Breast epithelium (tissue), 4 donors: ENCODE data around the gene RAD51AP1. TPM values are rescaled to one million over a fixed set of nuclear protein-coding genes. Genes with fewer than 3 reads are reported as not detected.
A peak's percentile ranks its signal among the peaks of the same experiment; 100 is the strongest.

Source experiments
- DNase-seq, 2 donors: peaks; one replicate each; pipeline ENCODE4 v3.0.0-alpha.2; 2019; ENCODE audit warnings: low spot score in 2 of 2
- H3K27ac ChIP-seq, 2 donors: fragments of 200-600 bp; sonication (generic) in 1 of 2; one replicate each; pipeline ENCODE4 v1.5.1; 2016 to 2019; ENCODE audit warnings: mild to moderate bottlenecking in 1 of 2
- H3K27me3 ChIP-seq, 2 donors: fragments of 200-600 bp; sonication (generic) in 1 of 2; one replicate each; pipeline versions ENCODE4 v1.5.1 to v1.6.0; 2017 to 2019; ENCODE audit warnings: control low read depth in 1 of 2, mild to moderate bottlenecking in 1 of 2
- H3K36me3 ChIP-seq: fragments of 200-600 bp; one replicate; pipeline ENCODE4 v1.5.1; 2019
- H3K4me1 ChIP-seq, 2 donors: fragments of 200-600 bp; sonication (generic); one replicate each; pipeline ENCODE4 v1.5.1; 2016 to 2019; ENCODE audit warnings: control low read depth in 1 of 2
- H3K4me3 ChIP-seq, 3 donors: fragments of 200-600 bp; sonication (generic); 1 replicate in 2 of 3; 2 replicates in 1 of 3; pipeline ENCODE4 v1.5.1; 2016 to 2019; ENCODE audit warnings: mild to moderate bottlenecking in 3 of 3, moderate library complexity in 2 of 3
- H3K9me3 ChIP-seq, 2 donors: fragments of 200-600 bp; sonication (generic) in 1 of 2; one replicate each; pipeline ENCODE4 v1.5.1; 2016 to 2019; ENCODE audit warnings: control low read depth in 1 of 2
- POLR2A ChIP-seq: fragments of 450-650 bp; IDR thresholded peaks from one replicate; pipeline ENCODE4 v1.6.1; 2016; ENCODE audit warnings: antibody characterized with exemption, mild to moderate bottlenecking, moderate library complexity
- POLR2AphosphoS5 ChIP-seq, 3 donors: sonication (generic); formaldehyde crosslinking; IDR thresholded peaks; one replicate each; pipeline ENCODE4 v1.6.1; 2017; ENCODE audit warnings: antibody characterized with exemption in 3 of 3
- intact Hi-C: fragments of 100-400 bp; cut with DNase I; formaldehyde crosslinking; loops from one replicate; pipeline ENCODE4 v1.15.1; 2023; ENCODE audit warnings: low total_unique reads
- total RNA-seq, 3 donors: library from RNA; depleted of rRNA; stranded (reverse); fragments of >200 nt; gene quantifications; one replicate each; pipeline ENCODE4 v1.1.0, GENCODE V29; 2016
- TF ChIP-seq, protein P1 (sequence below), 3 donors: fragments of 450-650 bp; IDR thresholded peaks; one replicate each; pipeline ENCODE4 v1.5.1; 2016 to 2017; ENCODE audit warnings: antibody characterized with exemption in 3 of 3, mild to moderate bottlenecking in 3 of 3, moderate library complexity in 3 of 3

Gene RAD51AP1, protein sequence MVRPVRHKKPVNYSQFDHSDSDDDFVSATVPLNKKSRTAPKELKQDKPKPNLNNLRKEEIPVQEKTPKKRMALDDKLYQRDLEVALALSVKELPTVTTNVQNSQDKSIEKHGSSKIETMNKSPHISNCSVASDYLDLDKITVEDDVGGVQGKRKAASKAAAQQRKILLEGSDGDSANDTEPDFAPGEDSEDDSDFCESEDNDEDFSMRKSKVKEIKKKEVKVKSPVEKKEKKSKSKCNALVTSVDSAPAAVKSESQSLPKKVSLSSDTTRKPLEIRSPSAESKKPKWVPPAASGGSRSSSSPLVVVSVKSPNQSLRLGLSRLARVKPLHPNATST
- 1 to 10 TPM; 2.1 to 5.4 (median 2.9) TPM for total RNA-seq

DNA sequence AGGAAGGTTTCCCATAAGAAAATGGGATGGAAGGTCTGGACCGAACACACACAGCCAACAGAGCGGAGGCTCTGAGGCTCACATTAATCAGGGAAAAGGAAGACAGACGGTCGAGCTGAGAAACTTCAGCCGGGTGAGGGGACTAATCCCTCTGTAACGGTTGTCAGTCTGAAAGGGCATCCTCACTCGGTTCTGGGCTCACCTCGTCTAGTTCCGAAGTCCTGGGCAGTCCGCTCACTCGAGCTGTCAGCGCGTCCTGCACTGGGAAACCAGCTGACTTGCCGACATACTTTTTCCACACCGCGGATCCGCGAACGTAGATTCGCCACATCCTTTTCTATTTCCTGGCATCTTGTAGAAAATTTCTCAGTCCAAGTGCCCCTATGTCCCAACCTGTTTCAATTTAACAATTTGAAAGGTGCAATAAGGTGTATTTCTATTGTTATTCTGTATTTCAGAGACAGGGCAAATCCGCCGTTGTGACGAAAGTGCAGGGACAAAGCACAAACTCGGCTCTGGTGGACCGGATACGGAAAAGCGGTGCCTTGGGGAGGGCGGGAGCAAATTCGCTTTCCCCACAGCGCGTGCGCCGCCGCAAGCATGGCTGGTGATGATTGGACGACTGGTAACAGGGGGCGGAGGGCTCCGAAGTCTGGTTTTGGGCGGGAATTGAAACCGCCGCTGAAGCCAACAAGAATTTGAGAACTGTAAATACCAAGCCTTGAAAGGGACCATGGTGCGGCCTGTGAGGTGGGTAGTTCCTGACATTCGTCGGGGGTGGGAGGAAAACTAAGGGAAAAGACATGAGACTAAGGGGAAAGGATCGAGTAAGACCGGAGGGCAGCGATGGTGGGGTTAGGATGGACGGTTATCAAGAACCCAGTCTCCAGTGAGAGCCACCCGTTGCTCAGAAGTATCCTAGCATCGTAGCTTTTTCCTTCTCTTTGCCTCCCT is at the start of gene RAD51AP1:
Gene RAD51AP1 (plus strand): TSS at position 684 of the 954 bp plus-strand sequence. CDS start 50 bp downstream, at position 734.
- Histone ChIP-seq H3K4me1 (peaks cover 0 to 4% of the 10 kb centered on the region in 2 donors), H3K4me3 (peak within 1 kb of the TSS; percentile 56 to 80 (median 75)), H3K27ac (peak within 1 kb of the TSS; percentile 88 to 97), H3K27me3 (no peaks in the 10 kb centered on the region), H3K36me3 (no peaks in the 10 kb centered on the region), H3K9me3 (no peaks in the 10 kb centered on the region)
- TF ChIP-seq POLR2A (no peak), POLR2AphosphoS5 (IDR thresholded peaks at IDR 0.05) (peak; percentile 3 to 74 (median 64))
- intact Hi-C loops, result no loop called here
- DNase-seq, result peak; percentile 89 to 91

DNA sequence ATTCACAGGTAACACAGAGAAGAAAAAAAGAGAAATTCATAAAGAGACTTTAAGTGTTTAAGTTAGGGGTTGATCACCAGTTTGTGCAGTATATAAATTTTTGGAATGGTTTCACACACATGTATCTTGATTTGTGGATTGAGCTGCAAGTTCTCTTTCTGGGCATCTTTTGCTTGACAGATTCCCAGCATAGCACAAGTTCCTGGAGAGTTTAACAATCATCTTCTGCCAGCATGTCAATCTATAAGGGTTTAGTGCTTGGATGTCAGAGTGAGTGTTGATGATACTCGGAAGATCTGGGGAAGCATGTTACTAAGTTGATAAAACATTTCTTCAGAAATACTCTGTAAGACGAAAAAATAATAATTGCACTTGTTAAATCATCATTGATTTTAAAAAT is 49.1 kb upstream of the RAD51AP1 start:
- H3K27ac ChIP-seq, result no peak overlapping the region
- H3K4me3 ChIP-seq, result no peak overlapping the region
- TF ChIP-seq, protein P1, sequence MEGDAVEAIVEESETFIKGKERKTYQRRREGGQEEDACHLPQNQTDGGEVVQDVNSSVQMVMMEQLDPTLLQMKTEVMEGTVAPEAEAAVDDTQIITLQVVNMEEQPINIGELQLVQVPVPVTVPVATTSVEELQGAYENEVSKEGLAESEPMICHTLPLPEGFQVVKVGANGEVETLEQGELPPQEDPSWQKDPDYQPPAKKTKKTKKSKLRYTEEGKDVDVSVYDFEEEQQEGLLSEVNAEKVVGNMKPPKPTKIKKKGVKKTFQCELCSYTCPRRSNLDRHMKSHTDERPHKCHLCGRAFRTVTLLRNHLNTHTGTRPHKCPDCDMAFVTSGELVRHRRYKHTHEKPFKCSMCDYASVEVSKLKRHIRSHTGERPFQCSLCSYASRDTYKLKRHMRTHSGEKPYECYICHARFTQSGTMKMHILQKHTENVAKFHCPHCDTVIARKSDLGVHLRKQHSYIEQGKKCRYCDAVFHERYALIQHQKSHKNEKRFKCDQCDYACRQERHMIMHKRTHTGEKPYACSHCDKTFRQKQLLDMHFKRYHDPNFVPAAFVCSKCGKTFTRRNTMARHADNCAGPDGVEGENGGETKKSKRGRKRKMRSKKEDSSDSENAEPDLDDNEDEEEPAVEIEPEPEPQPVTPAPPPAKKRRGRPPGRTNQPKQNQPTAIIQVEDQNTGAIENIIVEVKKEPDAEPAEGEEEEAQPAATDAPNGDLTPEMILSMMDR (IDR thresholded peaks at IDR 0.05), result no peak
- TF ChIP-seq POLR2A (no peak), POLR2AphosphoS5 (IDR thresholded peaks at IDR 0.05) (no peak)
- DNase-seq, result no peak
- H3K4me1 ChIP-seq, result no peaks in the 10 kb centered on the region
- intact Hi-C loops, result no loop called here
- H3K9me3 ChIP-seq, result no peaks in the 10 kb centered on the region
- H3K27me3 ChIP-seq, result no peaks in the 10 kb centered on the region
- H3K36me3 ChIP-seq, result peaks cover 5% of the 10 kb centered on the region

DNA sequence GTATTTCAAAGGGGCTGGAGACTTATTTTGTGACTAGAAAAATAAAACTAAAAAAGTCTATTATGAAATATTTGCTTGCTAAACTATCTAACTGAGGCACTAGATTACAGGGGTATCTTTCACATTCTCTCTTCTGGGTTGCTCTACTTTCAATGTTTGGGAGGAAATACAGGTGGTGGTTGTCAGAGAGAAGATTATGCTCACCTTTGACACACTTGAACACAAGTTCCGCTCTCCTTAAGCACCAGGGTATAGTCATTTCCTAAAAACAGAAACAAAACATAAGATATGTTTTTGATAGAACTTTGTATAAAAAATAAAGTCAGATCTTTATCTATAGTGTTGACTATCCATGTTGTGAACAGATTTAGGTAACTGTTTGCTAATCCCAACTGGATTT is 47.7 kb upstream of the RAD51AP1 start:
- no peaks in the 10 kb centered on the region for H3K27me3 ChIP-seq
- TF ChIP-seq, protein P1 (IDR thresholded peaks at IDR 0.05), result no peak
- TF ChIP-seq POLR2AphosphoS5 (IDR thresholded peaks at IDR 0.05) (no peak), POLR2A (no peak)
- no peaks in the 10 kb centered on the region for H3K9me3 ChIP-seq
- intact Hi-C loops, result no loop called here
- H3K27ac ChIP-seq, result no peak overlapping the region
- H3K36me3 ChIP-seq, result peaks cover 5% of the 10 kb centered on the region
- no peak overlapping the region for H3K4me3 ChIP-seq
- DNase-seq, result no peak
- no peaks in the 10 kb centered on the region for H3K4me1 ChIP-seq

DNA sequence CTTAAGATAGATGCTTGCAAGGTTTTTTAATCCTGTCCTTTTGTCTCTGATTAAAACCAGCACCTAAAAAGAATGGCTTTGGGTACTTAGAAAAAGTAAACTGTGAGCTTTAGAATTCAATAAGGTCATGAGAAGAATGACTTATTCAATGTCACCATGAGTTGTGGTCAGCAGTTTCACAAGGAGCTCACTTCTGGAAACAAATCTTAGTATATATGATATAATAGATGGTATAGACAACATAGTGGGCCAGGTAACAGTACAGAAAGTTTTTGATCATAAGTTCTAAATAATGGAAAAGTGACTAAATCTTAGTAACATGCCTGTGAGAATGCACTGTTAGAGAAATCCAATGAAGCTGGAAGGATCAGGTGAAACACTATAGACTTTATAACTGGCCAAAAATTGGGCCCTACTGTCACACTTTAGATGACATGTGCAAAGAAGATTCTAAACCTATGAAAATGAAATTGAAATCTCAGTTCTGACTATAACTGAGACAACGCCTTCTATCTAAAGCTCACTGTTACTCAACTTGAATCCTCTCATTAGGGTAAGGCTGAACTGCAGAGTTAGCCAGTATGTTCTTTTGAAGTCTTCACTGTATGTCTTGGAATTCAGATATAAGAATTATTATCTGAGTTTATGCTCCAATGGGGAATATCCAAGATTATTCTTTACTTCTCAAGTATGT is 42.4 kb upstream of the RAD51AP1 start:
- no peak overlapping the region for H3K27ac ChIP-seq
- intact Hi-C loops, result no loop called here
- no peak for TF ChIP-seq POLR2A
- TF ChIP-seq, protein P1 (IDR thresholded peaks at IDR 0.05), result no peak
- TF ChIP-seq POLR2AphosphoS5 (IDR thresholded peaks at IDR 0.05), result no peak
- H3K4me1 ChIP-seq, result no peaks in the 10 kb centered on the region
- H3K9me3 ChIP-seq, result no peaks in the 10 kb centered on the region
- no peak for DNase-seq
- no peaks in the 10 kb centered on the region for H3K36me3 ChIP-seq
- H3K4me3 ChIP-seq, result no peak overlapping the region
- H3K27me3 ChIP-seq, result no peaks in the 10 kb centered on the region

DNA sequence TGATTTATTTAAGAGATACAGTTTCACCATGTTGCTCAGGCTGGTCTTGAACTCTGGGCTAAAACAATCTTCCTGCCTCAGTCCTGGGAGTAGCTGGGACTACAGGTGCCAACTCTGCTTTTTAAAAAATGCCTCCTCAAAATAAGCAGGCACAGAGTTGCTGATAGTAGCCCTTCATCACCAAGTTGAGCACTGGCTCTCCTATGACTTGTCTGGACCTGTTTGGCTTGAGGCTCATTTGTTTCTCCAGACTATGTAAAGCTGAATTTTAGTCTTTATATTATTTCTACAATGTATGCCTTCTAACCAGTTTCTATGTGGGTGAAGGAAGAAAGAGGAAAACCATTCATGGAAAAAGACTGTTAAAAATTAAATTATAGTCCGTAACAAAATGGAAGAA is 39.5 kb upstream of the RAD51AP1 start:
- no peaks in the 10 kb centered on the region for H3K4me1 ChIP-seq
- no peaks in the 10 kb centered on the region for H3K36me3 ChIP-seq
- intact Hi-C loops, result no loop called here
- no peak for TF ChIP-seq POLR2A
- TF ChIP-seq POLR2AphosphoS5 (IDR thresholded peaks at IDR 0.05), result no peak
- TF ChIP-seq, protein P1 (IDR thresholded peaks at IDR 0.05), result no peak
- H3K27ac ChIP-seq, result no peak overlapping the region
- no peak for DNase-seq
- H3K9me3 ChIP-seq, result no peaks in the 10 kb centered on the region
- H3K27me3 ChIP-seq, result no peaks in the 10 kb centered on the region
- H3K4me3 ChIP-seq, result no peak overlapping the region
